GM10266 (cell line): ENCODE measurements around the gene WWOX.

Source experiments
- DNase-seq: peaks from one replicate; pipeline ENCODE4 v3.0.0; 2012; ENCODE audit errors: extremely low spot score
- CTCF ChIP-seq: IDR thresholded peaks from 2 replicates; pipeline ENCODE4 v1.5.1; 2012; ENCODE audit warnings: mild to moderate bottlenecking, low read depth; ENCODE audit not compliant: control insufficient read depth, insufficient read depth; ENCODE audit errors: missing control alignments

WWOX gene

GRCh38 chr16:78129349-78129748 lies 29.9 kb downstream of the WWOX start:
- no peak for TF ChIP-seq CTCF
- no peak for DNase-seq

- no peak for TF ChIP-seq CTCF
- DNase-seq, result no peak
These were observed 30.7 kb downstream of the WWOX start for GRCh38 chr16:78130083-78130608.

GRCh38 chr16:78130950-78131349 lies 31.5 kb downstream of the WWOX start:
- no peak for TF ChIP-seq CTCF
- DNase-seq, result no peak

GRCh38 chr16:78133919-78134318 lies 34.5 kb downstream of the WWOX start:
- TF ChIP-seq CTCF, result no peak
- DNase-seq, result no peak

GRCh38 chr16:78134944-78135619 lies 35.6 kb downstream of the WWOX start:
- TF ChIP-seq CTCF, result no peak
- DNase-seq, result no peak

GRCh38 chr16:78137179-78137578 lies 37.7 kb downstream of the WWOX start:
- no peak for TF ChIP-seq CTCF
- DNase-seq, result no peak

- DNase-seq, result no peak
- TF ChIP-seq CTCF, result no peak
These were observed 38.5 kb downstream of the WWOX start for GRCh38 chr16:78137782-78138616.
